WTC11 (cell line): ENCODE measurements around the gene PER3. TPM values are rescaled to one million over a fixed set of nuclear protein-coding genes. Genes with fewer than 3 reads are reported as not detected.

Experiments
- ATAC-seq: fragments of 200-7000 bp; cut with Tn5 transposase; 2 replicates; pipeline ENCODE4 v1.10.0; 2021; ENCODE audit warnings: mild to moderate bottlenecking, moderate library complexity
- CTCF ChIA-PET: fragments of 300-600 bp; sonication (Branson Sonifier 250); formaldehyde crosslinking; loops from one replicate; lab custom pipeline; 2021; ENCODE audit warnings: antibody characterized with exemption; lab: Charles Lee
- POLR2A ChIA-PET: fragments of 350-600 bp; sonication (Branson Sonifier 250); formaldehyde crosslinking; loops from one replicate; lab custom pipeline; 2021; ENCODE audit warnings: antibody characterized with exemption; lab: Charles Lee
- DNase-seq: peaks from one replicate; pipeline ENCODE4 v3.0.0; 2021; ENCODE audit warnings: low spot score
- H3K27ac Mint-ChIP-seq: 2 replicates; pipeline ENCODE4 v1.8.0; 2021; ENCODE audit warnings: mixed read lengths
- H3K27me3 Mint-ChIP-seq: 2 replicates; pipeline ENCODE4 v1.8.0; 2021; ENCODE audit warnings: low read depth, mild to moderate bottlenecking, moderate library complexity, mixed read lengths
- H3K36me3 Mint-ChIP-seq: 2 replicates; pipeline ENCODE4 v1.8.0; 2021; ENCODE audit warnings: mixed read lengths
- H3K4me1 Mint-ChIP-seq: 2 replicates; pipeline ENCODE4 v1.8.0; 2022; ENCODE audit warnings: mixed read lengths
- H3K4me3 Mint-ChIP-seq: 2 replicates; pipeline ENCODE4 v1.8.0; 2021; ENCODE audit warnings: mild to moderate bottlenecking, moderate library complexity, mixed read lengths
- H3K9me3 Mint-ChIP-seq: 2 replicates; pipeline ENCODE4 v1.8.0; 2021; ENCODE audit warnings: mixed read lengths
- AR ChIP-seq: fragments of 250-450 bp; sonication (Bioruptor Pico); IDR thresholded peaks from 2 replicates; pipeline ENCODE4 v1.9.0; 2021; ENCODE audit warnings: mild to moderate bottlenecking
- ELF4 ChIP-seq: sonication (generic); formaldehyde crosslinking; IDR thresholded peaks from 2 replicates; pipeline ENCODE4 v1.8.1; 2022; ENCODE audit warnings: low read depth, mild to moderate bottlenecking, moderate library complexity, missing genetic modification reagents
- ESRRA ChIP-seq: sonication (generic); formaldehyde crosslinking; IDR thresholded peaks from 2 replicates; pipeline ENCODE4 v1.8.1; 2022; ENCODE audit warnings: mild to moderate bottlenecking, missing genetic modification reagents, borderline replicate concordance
- HMGXB4 ChIP-seq: sonication (generic); formaldehyde crosslinking; IDR thresholded peaks from 2 replicates; pipeline ENCODE4 v1.8.1; 2023; ENCODE audit warnings: mild to moderate bottlenecking, moderate library complexity, missing genetic modification reagents
- IRF2 ChIP-seq: sonication (generic); formaldehyde crosslinking; IDR thresholded peaks from 2 replicates; pipeline ENCODE4 v1.8.0; 2022; ENCODE audit warnings: low read depth, missing genetic modification reagents, borderline replicate concordance
- RELA ChIP-seq: sonication (generic); formaldehyde crosslinking; IDR thresholded peaks from 2 replicates; pipeline ENCODE4 v1.8.1; 2022; ENCODE audit warnings: missing genetic modification reagents, mild to moderate bottlenecking, borderline replicate concordance
- ZSCAN18 ChIP-seq: fragments of 250-450 bp; sonication (Bioruptor Pico); IDR thresholded peaks from 2 replicates; pipeline ENCODE4 v2.1.2; 2022; ENCODE audit warnings: mild to moderate bottlenecking, moderate library complexity
- total RNA-seq: library from RNA; stranded (reverse); gene quantifications from 3 replicates; pipeline ENCODE4 v1.2.3, GENCODE V29; 2021
- TF ChIP-seq, protein P1 (sequence below): sonication (generic); formaldehyde crosslinking; conservative IDR thresholded peaks from 2 replicates; pipeline ENCODE4 v1.8.1; 2023; ENCODE audit warnings: mild to moderate bottlenecking, low read depth, missing genetic modification reagents, moderate library complexity
- TF ChIP-seq, protein P2 (sequence below): fragments of 200-600 bp; IDR thresholded peaks from 2 replicates; pipeline ENCODE4 v1.8.0; 2022; ENCODE audit warnings: antibody characterized with exemption

Gene PER3
- total RNA-seq, 1 experiment from 2014 or later, result 8.5 TPM

DNA sequence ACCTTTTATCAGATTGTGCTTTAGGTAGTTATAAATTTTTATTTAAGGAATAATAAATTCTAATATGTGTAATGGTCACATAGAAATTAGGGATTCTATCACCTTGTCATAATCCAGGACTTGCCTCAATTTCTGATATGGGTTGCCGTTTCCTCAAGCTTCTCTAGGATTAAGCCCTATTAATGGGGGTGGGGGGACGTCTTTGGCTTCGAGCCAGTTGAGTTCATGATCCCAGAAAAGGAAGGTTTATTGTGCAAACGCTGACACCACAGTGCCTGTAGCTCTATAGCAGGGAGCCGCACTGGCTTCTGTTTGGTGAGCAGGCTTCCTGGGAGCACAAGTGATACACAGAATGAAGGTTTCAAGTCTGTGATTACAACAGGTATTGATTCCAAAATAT is 35.0 kb upstream of the PER3 start:
- ChIA-PET POLR2A (no interaction called here), CTCF (interaction anchor here (8.9 kb wide), 1 partner anchor 80 kb away, joined by 502 read pairs; no protein-coding TSS in a partner anchor)
- TF ChIP-seq ESRRA (CRISPR knock-in tag) (no peak), RELA (CRISPR knock-in tag) (no peak)
- TF ChIP-seq, protein P1, sequence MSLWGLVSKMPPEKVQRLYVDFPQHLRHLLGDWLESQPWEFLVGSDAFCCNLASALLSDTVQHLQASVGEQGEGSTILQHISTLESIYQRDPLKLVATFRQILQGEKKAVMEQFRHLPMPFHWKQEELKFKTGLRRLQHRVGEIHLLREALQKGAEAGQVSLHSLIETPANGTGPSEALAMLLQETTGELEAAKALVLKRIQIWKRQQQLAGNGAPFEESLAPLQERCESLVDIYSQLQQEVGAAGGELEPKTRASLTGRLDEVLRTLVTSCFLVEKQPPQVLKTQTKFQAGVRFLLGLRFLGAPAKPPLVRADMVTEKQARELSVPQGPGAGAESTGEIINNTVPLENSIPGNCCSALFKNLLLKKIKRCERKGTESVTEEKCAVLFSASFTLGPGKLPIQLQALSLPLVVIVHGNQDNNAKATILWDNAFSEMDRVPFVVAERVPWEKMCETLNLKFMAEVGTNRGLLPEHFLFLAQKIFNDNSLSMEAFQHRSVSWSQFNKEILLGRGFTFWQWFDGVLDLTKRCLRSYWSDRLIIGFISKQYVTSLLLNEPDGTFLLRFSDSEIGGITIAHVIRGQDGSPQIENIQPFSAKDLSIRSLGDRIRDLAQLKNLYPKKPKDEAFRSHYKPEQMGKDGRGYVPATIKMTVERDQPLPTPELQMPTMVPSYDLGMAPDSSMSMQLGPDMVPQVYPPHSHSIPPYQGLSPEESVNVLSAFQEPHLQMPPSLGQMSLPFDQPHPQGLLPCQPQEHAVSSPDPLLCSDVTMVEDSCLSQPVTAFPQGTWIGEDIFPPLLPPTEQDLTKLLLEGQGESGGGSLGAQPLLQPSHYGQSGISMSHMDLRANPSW, result no peak
- H3K4me3 Mint-ChIP-seq, result no peak overlapping the region
- no peak for ATAC-seq
- H3K36me3 Mint-ChIP-seq, result peaks cover 8% of the 10 kb centered on the region
- H3K4me1 Mint-ChIP-seq, result peaks cover 18% of the 10 kb centered on the region
- no peaks in the 10 kb centered on the region for H3K9me3 Mint-ChIP-seq
- H3K27ac Mint-ChIP-seq, result no peak overlapping the region
- DNase-seq, result no peak
- H3K27me3 Mint-ChIP-seq, result no peaks in the 10 kb centered on the region

GRCh38 chr1:7751174-7751573 is 32.9 kb upstream of the PER3 start:
- TF ChIP-seq IRF2 (CRISPR knock-in tag), result no peak
- TF ChIP-seq ELF4, result no peak
- no peak for TF ChIP-seq ZSCAN18 (CRISPR knock-in tag)
- no peak for TF ChIP-seq ESRRA (CRISPR knock-in tag)
- TF ChIP-seq AR (CRISPR knock-in tag), result no peak
- Mint-ChIP-seq H3K4me1 (peaks cover 24% of the 10 kb centered on the region), H3K9me3 (no peaks in the 10 kb centered on the region), H3K27ac (no peak overlapping the region), H3K27me3 (no peaks in the 10 kb centered on the region), H3K4me3 (no peak overlapping the region), H3K36me3 (no peaks in the 10 kb centered on the region)
- CTCF ChIA-PET, result interaction anchor here (0.7 to 8.9 kb wide), 4 partner anchors 10 to 516 kb away, joined by 3 to 502 read pairs (median 35); no protein-coding TSS in a partner anchor
- ATAC-seq (no peak), DNase-seq (no peak)
- POLR2A ChIA-PET, result no interaction called here

- Mint-ChIP-seq H3K4me3 (peak overlapping the region; percentile 60), H3K4me1 (peaks cover 27% of the 10 kb centered on the region), H3K27me3 (no peaks in the 10 kb centered on the region), H3K27ac (peak overlapping the region; percentile 86), H3K36me3 (no peaks in the 10 kb centered on the region), H3K9me3 (no peaks in the 10 kb centered on the region)
- DNase-seq (peak; percentile 51), ATAC-seq (peak; percentile 88)
- POLR2A ChIA-PET, result interaction anchor here (1.4 to 1.5 kb wide), 3 partner anchors 48 to 83 kb away, joined by 3 to 7 read pairs (median 3); no protein-coding TSS in a partner anchor
- TF ChIP-seq, protein P1, result no peak
- TF ChIP-seq, protein P2, sequence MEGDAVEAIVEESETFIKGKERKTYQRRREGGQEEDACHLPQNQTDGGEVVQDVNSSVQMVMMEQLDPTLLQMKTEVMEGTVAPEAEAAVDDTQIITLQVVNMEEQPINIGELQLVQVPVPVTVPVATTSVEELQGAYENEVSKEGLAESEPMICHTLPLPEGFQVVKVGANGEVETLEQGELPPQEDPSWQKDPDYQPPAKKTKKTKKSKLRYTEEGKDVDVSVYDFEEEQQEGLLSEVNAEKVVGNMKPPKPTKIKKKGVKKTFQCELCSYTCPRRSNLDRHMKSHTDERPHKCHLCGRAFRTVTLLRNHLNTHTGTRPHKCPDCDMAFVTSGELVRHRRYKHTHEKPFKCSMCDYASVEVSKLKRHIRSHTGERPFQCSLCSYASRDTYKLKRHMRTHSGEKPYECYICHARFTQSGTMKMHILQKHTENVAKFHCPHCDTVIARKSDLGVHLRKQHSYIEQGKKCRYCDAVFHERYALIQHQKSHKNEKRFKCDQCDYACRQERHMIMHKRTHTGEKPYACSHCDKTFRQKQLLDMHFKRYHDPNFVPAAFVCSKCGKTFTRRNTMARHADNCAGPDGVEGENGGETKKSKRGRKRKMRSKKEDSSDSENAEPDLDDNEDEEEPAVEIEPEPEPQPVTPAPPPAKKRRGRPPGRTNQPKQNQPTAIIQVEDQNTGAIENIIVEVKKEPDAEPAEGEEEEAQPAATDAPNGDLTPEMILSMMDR, result peak; percentile 37
- TF ChIP-seq HMGXB4 (CRISPR knock-in tag), result no peak
- CTCF ChIA-PET, result interaction anchor here (0.5 to 8.9 kb wide), 48 partner anchors 9 to 790 kb away, joined by 3 to 502 read pairs (median 4); partner anchors contain the start of gene VAMP3
These were observed 31.3 kb upstream of the PER3 start for GRCh38 chr1:7752512-7753417.
